ENCODE measurements around the gene SAT1. TPM values are rescaled to one million over a fixed set of nuclear protein-coding genes. Genes with fewer than 3 reads are reported as not detected.

The SAT1 gene
- total and polyA plus RNA-seq, 2 experiments from 2014 or later: 1,822 to 2,173 TPM

GRCh38 chrX:23811108-23811651, 28.2 kb downstream of the SAT1 start:
- Histone ChIP-seq H3K4me3 (no peak overlapping the region), H3K4me2 (no peak overlapping the region), H3K9me3 (ENCODE audit: low read depth) (no peaks in the 10 kb centered on the region), H3K79me2 (no peaks in the 10 kb centered on the region), H4K20me1 (ENCODE audit: insufficient read depth, poor library complexity, severe bottlenecking) (no peaks in the 10 kb centered on the region), H3K36me3 (replicated peaks; ENCODE audit: insufficient read depth, low read depth) (no peaks in the 10 kb centered on the region), H3K9me2 (replicated peaks; ENCODE audit: insufficient read depth) (no peaks in the 10 kb centered on the region), H3K27ac (no peak overlapping the region), H3K27me3 (no peaks in the 10 kb centered on the region), H3K4me1 (ENCODE audit: insufficient read depth) (peaks cover 12% of the 10 kb centered on the region), H2AFZ (no peak overlapping the region)
- TF ChIP-seq EZH2 (IDR thresholded peaks at IDR 0.05; ENCODE audit: borderline replicate concordance): no peak
- TF ChIP-seq EZH2phosphoT487 (IDR thresholded peaks at IDR 0.05; ENCODE audit: low read depth, severe bottlenecking, unreplicated experiment): no peak
- TF ChIP-seq CTCF (IDR thresholded peaks at IDR 0.05; ENCODE audit: poor library complexity): no peak
- 89% methylated on average over 10 of the region's 10 CpGs for WGBS (ENCODE audit: low lambda C conversion rate, missing lambda C conversion rate)
- DNase-seq (ENCODE audit: low spot score): no peak

DNA sequence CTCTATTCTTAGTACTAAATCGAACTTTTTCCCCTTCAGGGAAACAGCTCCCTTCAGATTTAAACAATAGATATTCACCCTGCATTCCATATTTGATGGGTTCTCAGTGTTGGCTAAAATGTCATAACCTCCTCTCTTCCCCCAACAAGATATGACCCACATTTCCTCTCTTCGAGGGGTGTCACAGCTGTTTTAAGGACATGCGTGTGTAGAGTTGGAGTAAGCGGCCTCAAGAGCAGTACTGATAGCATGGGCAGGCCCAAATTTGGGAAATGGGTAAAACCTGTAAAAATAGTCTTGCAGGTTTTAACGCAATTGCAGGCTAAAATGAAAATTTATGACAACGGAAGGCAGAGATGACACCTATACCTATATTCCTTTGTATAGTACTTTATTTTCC, 28.7 kb downstream of the SAT1 start:
- Histone ChIP-seq H4K20me1 (ENCODE audit: insufficient read depth, poor library complexity, severe bottlenecking) (no peaks in the 10 kb centered on the region), H3K79me2 (no peaks in the 10 kb centered on the region), H3K4me1 (ENCODE audit: insufficient read depth) (peaks cover 8% of the 10 kb centered on the region), H3K27ac (no peak overlapping the region), H3K36me3 (replicated peaks; ENCODE audit: insufficient read depth, low read depth) (no peaks in the 10 kb centered on the region), H3K9me3 (ENCODE audit: low read depth) (no peaks in the 10 kb centered on the region), H3K4me3 (no peak overlapping the region), H3K4me2 (no peak overlapping the region), H2AFZ (no peak overlapping the region), H3K9me2 (replicated peaks; ENCODE audit: insufficient read depth) (no peaks in the 10 kb centered on the region), H3K27me3 (no peaks in the 10 kb centered on the region)
- WGBS (ENCODE audit: low lambda C conversion rate, missing lambda C conversion rate): 89% methylated on average over 6 of the region's 6 CpGs
- no peak for DNase-seq (ENCODE audit: low spot score)
- TF ChIP-seq EZH2phosphoT487 (IDR thresholded peaks at IDR 0.05; ENCODE audit: low read depth, severe bottlenecking, unreplicated experiment) (no peak), EZH2 (IDR thresholded peaks at IDR 0.05; ENCODE audit: borderline replicate concordance) (no peak), CTCF (IDR thresholded peaks at IDR 0.05; ENCODE audit: poor library complexity) (no peak)

GRCh38 chrX:23813808-23814207, 30.8 kb downstream of the SAT1 start:
- WGBS (ENCODE audit: low lambda C conversion rate, missing lambda C conversion rate): 97% methylated on average over 1 of the region's 1 CpG
- Histone ChIP-seq H3K4me2 (no peak overlapping the region), H3K36me3 (replicated peaks; ENCODE audit: insufficient read depth, low read depth) (no peaks in the 10 kb centered on the region), H3K27me3 (no peaks in the 10 kb centered on the region), H3K79me2 (no peaks in the 10 kb centered on the region), H3K9me3 (ENCODE audit: low read depth) (no peaks in the 10 kb centered on the region), H4K20me1 (ENCODE audit: insufficient read depth, poor library complexity, severe bottlenecking) (no peaks in the 10 kb centered on the region), H3K4me3 (no peak overlapping the region), H3K27ac (no peak overlapping the region), H3K4me1 (ENCODE audit: insufficient read depth) (no peaks in the 10 kb centered on the region), H3K9me2 (replicated peaks; ENCODE audit: insufficient read depth) (no peaks in the 10 kb centered on the region), H2AFZ (no peak overlapping the region)
- DNase-seq (ENCODE audit: low spot score): no peak
- TF ChIP-seq EZH2 (IDR thresholded peaks at IDR 0.05; ENCODE audit: borderline replicate concordance) (no peak), CTCF (IDR thresholded peaks at IDR 0.05; ENCODE audit: poor library complexity) (no peak), EZH2phosphoT487 (IDR thresholded peaks at IDR 0.05; ENCODE audit: low read depth, severe bottlenecking, unreplicated experiment) (no peak)

Data from hepatocyte (in vitro differentiated cells).